Measurements from ENCODE around the gene PGPEP1. TPM values are rescaled to one million over a fixed set of nuclear protein-coding genes. Genes with fewer than 3 reads are reported as not detected.

PGPEP1 gene
- total RNA-seq, 4 donors from 2014 or later: 21.2 to 67.9 (median 38.1) TPM

DNA sequence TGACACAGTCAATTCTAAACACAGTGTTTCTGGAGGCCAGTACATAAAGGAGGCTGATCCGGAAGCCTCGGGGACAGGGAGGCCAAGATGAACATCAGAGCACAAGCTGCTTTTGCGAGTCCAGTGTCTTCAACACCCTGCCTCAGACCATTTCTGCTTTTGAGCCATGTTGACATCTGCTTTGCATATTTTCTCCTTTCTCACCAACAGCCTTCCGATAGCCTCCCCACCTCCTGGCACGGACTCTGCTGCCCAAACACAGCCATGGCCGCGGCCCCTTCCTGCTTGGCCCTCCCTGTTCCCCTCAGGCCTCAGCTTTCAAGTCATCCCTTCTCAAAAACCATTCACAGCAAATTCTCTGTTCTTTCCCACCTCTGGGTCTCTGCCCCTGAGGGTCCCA is 53.4 kb downstream of the PGPEP1 start:
- intact Hi-C loops (cut with DNase I; ENCODE audit: low total_unique reads): no loop called here
- Histone ChIP-seq H3K36me3 (no peaks in the 10 kb centered on the region), H3K4me3 (no peak overlapping the region), H3K27me3 (peaks cover 6% of the 10 kb centered on the region in 2 donors), H3K27ac (no peak overlapping the region), H3K9me3 (no peaks in the 10 kb centered on the region), H3K4me1 (no peaks in the 10 kb centered on the region)
- TF ChIP-seq POLR2A (IDR thresholded peaks at IDR 0.05): no peak
- TF ChIP-seq, protein P1, sequence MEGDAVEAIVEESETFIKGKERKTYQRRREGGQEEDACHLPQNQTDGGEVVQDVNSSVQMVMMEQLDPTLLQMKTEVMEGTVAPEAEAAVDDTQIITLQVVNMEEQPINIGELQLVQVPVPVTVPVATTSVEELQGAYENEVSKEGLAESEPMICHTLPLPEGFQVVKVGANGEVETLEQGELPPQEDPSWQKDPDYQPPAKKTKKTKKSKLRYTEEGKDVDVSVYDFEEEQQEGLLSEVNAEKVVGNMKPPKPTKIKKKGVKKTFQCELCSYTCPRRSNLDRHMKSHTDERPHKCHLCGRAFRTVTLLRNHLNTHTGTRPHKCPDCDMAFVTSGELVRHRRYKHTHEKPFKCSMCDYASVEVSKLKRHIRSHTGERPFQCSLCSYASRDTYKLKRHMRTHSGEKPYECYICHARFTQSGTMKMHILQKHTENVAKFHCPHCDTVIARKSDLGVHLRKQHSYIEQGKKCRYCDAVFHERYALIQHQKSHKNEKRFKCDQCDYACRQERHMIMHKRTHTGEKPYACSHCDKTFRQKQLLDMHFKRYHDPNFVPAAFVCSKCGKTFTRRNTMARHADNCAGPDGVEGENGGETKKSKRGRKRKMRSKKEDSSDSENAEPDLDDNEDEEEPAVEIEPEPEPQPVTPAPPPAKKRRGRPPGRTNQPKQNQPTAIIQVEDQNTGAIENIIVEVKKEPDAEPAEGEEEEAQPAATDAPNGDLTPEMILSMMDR (IDR thresholded peaks at IDR 0.05): no peak
- no peak for DNase-seq

DNA sequence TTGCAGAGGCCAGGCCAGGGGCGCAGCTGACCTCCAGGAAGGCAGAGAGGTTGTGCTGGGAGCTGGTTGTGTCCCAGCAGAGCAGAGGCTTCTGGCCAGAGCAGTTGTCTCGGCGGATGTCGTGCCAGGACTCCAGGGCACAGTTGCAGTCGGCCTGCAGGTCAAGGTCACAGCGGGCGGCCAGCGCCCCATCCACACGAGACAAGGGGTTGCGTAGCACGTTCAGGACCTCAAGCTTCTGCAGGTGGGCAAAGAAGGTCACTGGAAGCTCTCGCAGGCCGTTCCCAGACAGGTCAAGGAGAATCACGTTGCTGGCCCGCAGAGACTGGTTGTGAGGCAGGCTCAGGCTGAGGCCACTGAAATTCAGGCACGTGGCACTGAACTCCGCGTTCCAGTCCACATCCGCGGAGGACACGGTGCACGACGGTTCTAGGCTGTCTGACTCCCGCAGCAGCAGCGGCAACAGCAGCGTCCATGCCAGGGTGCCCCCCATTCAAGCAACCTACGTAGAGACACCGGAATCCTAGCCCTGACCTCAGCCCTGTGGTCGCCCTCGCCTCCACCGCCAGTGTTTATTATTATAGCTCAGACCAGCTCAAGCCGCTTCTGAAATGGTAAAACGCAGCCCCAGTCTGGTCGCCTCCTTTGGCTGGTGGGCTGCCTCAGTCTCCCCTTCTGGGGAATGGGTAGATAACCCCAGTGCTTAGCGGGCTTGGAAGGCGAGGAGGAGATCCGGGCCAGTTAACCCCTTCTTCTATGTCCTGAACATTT is 56.3 kb downstream of the PGPEP1 start:
- intact Hi-C loops (cut with DNase I; ENCODE audit: low total_unique reads): no loop called here
- no peak for TF ChIP-seq POLR2A (IDR thresholded peaks at IDR 0.05)
- TF ChIP-seq, protein P1 (IDR thresholded peaks at IDR 0.05): no peak
- no peak for DNase-seq
- Histone ChIP-seq H3K36me3 (no peaks in the 10 kb centered on the region), H3K9me3 (no peaks in the 10 kb centered on the region), H3K4me3 (no peak overlapping the region), H3K4me1 (no peaks in the 10 kb centered on the region), H3K27me3 (peaks cover 6% of the 10 kb centered on the region in 2 donors), H3K27ac (no peak overlapping the region)

DNA sequence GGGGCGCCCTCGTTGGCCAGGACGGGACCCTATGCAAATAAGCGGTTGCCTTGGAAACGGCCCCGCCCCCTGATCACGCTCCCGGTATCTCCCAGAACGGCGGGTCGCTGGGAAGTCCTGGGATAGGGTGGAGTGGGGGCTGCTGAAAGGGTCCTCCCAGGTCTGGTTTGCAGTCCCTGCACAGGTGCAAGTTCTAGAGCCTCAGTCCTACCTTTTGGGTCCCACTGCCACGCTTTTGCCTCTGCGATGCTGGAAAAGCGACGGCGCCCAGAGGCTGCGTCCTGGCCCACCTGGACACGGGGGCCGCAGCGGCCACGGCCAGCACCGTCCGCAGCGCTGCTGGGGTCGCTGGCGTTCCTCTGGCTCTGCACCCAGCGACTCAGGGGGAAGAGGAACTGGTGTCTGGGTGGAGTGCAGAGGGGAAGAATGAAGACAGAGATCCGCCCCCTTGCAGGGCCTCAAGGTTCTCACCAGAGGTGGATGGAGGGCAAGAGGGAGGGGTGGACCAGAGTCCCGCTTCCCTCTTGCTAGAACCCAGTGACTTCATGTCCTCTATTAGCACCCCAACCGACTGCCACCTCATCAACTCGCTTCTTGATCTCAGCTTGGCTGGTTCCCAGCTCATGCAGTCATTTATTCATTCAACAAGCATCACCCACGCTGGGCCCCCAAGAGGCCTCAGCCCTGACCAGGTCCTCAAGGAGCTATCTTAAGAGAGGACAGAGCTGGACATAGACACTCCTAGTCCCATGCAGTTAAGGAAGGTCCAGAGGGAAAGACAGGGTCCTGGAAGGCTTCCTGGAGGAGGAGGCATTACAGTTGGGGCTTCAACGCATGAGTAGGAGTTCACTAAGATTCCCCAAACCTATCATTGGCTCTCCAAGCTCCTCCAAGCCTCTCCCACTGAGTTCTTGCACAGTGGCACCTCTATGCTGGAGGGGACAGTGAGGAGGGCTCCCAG is 57.1 kb downstream of the PGPEP1 start, which contains the start of gene LRRC25:
TSS of gene LRRC25 (minus strand) at position 381 of the 961 bp plus-strand sequence. CDS start 659 bp downstream, outside the sequence.
- DNase-seq: no peak
- Histone ChIP-seq H3K36me3 (no peaks in the 10 kb centered on the region), H3K4me3 (no peak within 1 kb of the TSS), H3K4me1 (no peaks in the 10 kb centered on the region), H3K27ac (no peak within 1 kb of the TSS), H3K27me3 (peaks cover 6% of the 10 kb centered on the region in 2 donors), H3K9me3 (no peaks in the 10 kb centered on the region)
- intact Hi-C loops (cut with DNase I; ENCODE audit: low total_unique reads): no loop called here
- TF ChIP-seq POLR2A (IDR thresholded peaks at IDR 0.05): no peak
- TF ChIP-seq, protein P1 (IDR thresholded peaks at IDR 0.05): no peak

DNA sequence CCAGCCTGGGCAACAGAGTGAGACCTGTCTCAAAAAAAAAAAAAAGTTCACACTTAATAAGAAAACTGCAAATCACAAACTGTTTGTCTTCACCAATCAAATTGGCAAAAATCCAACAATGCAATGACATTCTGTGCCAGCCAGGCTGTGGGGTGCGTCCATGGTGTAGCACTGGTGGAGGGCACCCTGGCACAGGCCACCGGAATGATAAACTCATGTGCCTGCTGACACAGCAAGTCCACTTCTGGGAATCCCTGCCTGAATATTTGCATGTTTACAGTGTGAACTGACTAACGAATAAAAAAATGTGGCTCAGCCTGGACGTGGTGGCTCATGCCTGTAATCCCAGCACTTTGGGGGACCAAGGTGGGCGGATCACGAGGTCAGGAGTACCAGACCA is 58.6 kb downstream of the PGPEP1 start:
- no peak for DNase-seq

More for the DNA sequence above, 58.6 kb downstream of the PGPEP1 start:
- H3K36me3 ChIP-seq: no peaks in the 10 kb centered on the region
- peaks cover 6% of the 10 kb centered on the region in 2 donors for H3K27me3 ChIP-seq
- TF ChIP-seq POLR2A (IDR thresholded peaks at IDR 0.05): no peak
- TF ChIP-seq, protein P1 (IDR thresholded peaks at IDR 0.05): no peak
- no peaks in the 10 kb centered on the region for H3K9me3 ChIP-seq
- H3K4me3 ChIP-seq: no peak overlapping the region
- intact Hi-C loops (cut with DNase I; ENCODE audit: low total_unique reads): no loop called here
- H3K4me1 ChIP-seq: no peaks in the 10 kb centered on the region
- H3K27ac ChIP-seq: no peak overlapping the region
